Measurements from ENCODE around the gene EGF.
"Not testable (repeated sequence)": the region's sequence is repeated elsewhere in the genome, so short reads cannot be mapped to it uniquely, and the experiment has no call there.

Gene EGF

DNA sequence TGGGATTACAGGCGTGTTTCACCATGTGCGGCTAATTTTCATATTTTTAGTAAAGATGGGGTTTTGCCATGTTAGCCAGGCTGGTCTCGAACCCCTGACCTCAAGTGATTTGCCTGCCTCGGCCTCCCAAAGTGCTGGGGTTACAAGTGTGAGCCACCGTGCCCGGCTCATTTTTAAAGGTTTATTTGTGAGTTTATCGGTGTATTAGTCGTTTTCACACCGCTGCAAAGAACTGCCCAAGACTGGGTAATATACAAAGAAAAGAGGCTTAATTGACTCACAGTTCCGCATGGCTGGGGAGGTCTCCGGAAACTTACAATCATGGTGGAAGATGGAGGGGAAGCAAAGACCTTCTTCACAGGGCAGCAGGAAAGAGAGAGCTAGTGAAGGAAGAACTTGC lies 126.5 kb downstream of the EGF start:
- not testable (repeated sequence) for DNase-seq (ENCODE audit: low spot score)

DNA sequence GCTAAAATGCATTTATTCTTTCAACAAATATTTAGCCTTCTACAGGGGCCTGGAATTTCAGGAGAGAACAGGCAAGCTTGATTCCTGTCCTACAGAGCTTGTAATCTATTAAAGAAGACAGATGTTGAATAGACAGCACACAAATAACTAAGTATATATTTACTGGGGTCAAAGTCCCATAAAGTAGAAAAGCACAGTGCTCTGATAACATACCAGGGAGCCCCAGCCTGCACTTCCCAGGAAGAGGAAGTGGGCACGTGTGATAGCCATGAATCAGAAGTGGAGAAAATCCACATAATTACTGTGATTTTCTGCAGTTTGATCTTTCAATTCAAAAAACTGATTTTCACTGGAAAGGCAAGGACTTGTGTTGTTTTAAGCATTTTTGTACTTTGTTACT lies 129.1 kb downstream of the EGF start:
- no peak for DNase-seq (ENCODE audit: low spot score)

DNA sequence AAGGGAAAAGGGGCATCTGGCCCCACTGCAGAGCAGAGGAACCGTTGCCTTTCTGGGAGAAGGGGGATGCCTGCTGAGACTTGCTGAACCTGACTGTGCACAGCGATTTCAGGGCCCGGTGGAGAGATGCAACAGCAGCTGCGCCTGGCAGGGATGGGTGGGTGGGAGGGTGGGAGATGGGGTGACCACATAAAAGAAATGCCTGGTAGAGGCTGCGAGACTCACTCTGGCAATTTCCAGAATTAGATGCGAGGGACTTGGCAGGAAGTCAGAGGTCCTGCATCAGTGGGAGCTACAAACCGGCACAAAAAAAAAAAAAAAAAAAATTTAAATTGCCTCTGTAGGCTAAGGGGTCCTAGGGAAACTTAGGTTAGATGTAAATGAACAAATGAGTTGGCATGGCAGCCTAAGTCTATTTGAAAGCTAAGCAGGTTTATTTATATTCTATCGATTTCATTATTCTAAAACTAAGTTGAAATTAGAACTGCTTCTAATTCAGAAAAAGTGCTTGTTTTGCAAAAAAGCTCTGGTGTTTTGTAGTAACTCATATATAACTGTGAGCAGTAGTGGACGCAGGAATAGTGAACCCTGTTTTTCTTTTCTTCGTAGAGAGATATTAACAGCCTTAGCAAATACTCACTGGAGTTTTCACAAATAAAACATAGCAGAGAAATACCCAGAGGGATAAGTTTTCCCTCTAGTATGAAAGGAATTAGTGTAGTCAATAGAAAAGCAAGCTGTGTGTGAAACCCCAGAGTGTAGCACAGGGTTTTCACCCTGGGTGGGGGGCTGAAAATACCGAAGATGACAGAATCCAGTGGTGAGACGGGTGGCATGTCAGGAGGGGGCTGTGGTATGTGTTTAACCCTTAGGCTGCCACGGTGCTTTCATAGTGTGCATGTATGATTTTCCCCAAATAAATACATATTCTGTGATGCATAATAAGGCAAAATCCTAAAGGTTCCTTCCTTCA lies 130.1 kb downstream of the EGF start:
- no peak for DNase-seq (ENCODE audit: low spot score)

DNA sequence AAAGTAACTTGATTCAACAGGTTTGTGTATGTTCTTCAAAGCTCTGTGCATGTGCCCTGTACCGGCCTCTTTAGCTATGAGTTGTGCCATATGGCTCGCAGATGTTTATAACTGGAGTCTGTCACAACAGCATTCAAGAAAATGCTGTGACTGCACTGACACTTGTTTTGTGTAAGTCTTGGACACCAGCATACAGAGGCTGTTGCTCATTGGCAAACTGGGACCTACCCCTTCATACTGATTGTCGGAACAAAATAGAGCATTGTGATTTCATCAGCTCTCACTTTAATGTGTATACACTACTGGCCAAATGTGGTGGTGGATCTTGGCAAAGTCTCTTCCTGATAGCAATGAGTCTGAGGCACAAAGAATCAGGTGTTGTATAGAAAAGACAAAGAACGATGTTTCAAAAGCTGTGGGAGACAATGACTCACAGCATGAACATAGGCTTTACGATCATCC lies 133.9 kb downstream of the EGF start:
- DNase-seq (ENCODE audit: low spot score) = no peak

DNA sequence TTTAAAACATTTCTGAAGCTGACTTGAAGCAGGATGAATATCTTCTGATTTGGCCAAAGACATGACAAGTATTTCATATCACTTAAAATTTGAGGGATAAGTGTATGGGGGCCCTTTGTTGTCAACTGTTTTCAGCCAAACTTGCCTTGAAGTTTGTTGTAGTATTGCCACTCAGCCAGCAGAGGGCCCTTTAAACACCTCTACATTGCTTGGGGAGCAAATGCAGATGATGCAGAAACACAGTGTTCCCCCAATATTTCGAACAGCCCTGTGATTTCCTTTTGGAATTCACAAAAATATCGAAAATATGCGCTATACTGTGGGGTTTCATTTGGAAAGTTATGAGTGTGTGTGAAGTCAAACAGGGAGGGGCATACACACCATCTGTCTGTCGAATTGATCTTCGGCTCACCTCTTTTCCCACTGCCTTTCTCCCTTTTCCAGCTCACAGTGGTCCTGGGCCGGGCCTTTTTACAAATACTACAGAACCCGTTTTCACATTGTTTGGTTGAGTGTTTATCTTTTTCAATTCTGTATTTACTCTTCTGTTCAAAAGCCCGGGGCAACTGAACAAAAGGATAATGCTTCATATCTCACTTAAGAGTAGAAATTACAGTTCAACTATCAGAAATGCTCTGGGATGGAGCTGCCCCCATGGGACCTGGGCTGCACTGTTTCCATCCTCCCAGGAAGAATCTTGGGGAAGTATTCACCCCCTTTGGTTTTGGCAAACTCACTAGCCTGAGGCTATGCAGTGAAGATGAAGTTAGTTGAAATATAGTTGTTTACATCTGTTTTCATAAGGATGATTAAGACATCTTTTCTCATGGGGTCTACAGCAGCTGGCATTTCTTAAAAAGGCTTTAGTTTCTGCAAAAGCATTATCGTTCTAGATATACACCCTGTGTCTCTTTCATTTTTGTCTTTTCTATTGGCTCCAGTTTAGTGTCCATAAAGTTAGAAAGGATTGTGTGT lies 137.6 kb downstream of the EGF start:
- DNase-seq (ENCODE audit: low spot score) = peak; percentile 62

DNA sequence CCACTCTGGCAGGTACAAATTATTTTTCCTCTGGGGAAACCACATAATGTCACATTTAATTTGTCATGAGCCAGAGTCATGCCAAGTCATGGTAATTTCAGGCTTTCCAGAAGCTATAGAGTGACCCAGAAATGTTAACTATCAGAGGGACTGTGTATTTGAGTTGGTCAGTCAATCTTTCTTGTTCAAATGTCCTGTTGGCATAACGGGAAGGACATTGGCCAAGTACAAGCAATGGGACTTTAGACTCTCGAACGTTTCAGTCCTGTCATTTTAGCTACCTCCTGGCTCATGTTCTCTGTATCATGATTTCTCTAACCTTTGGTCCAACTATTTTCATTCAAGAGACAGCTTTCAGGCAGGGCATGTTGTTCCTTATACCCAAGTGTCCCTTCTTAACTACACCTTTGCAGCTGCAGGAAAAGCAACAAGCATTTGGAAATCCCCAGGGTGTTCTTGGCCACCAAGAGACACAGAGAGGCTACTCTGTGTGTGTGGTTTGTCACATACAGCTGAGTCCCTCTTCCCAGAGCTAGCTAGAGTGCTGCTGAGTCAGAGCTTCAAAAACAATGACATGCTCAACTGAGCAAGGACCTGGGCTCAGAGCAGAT lies 142.6 kb downstream of the EGF start:
- DNase-seq (ENCODE audit: low spot score) = peak; percentile 45

DNA sequence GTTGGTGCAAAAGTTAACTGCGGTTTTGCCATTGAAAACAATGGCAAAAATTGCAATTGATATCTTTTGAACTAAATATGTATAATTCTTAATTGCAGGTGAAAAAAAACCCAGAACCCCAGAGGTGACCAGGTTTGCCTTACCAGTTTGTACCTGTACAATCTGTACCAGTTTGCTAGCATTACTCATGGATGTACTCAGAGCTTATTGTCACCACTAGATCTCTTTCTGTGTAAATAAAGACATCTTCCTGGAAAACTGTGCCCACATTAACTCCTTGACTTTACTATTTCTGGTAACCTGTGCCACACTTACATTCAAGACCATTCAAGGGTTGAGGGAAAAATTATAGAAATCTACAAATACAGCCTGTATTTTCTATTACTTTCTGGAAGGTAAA lies 146.0 kb downstream of the EGF start:
- DNase-seq (ENCODE audit: low spot score) = no peak

DNA sequence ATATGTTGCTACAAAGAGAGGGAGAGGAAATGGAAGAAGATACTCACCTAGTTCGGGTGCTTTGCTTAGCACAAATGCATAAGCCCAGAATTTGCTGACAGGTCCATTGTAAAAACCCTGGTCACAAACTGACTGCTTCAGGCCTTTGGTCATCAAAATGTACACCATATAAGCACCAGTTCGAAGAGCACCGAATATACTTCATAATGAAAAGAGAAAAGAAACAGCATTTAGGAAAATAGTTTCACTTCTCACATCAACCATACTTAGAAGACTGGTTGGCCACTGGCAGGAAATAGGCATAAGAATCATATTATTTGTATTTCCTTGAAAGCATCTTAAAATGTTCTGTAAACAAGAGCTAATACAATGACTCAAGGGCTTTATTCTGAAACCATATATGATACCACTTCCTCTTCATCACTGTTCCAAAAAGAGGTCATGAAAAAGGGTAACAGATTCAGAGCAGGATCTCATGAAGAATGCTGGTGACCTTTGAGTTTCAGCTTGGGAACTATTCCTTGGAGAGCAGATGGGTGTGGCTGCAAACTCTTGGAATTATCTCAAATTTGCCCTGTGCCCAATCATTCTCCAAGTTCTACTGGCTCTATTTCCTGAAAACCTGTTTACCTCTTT lies 147.0 kb downstream of the EGF start:
- no peak for DNase-seq (ENCODE audit: low spot score)

DNA sequence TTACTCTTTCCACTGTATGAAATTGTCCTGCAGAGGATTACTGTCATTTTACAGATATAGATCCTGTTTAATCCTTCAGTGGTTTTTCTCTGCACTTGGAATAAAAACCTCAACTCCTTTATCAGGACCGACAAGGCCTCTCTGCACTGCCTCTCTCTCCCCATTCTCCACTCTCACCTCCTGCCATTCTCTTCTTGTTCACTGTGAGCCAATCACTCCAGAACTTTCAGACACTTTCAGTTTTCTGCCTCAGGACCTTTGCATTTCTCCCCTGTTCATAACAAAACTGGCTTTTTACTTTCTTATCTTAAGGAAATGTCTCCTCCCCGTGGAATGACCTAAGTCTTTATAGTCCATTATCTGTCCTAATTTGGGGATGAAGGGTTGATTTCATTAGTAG lies 148.4 kb downstream of the EGF start:
- DNase-seq (ENCODE audit: low spot score) = no peak

Measured in iPS-NIHi11 (cell line).